ENCODE measurements around the gene ATP6V1D.

ATP6V1D gene

DNA sequence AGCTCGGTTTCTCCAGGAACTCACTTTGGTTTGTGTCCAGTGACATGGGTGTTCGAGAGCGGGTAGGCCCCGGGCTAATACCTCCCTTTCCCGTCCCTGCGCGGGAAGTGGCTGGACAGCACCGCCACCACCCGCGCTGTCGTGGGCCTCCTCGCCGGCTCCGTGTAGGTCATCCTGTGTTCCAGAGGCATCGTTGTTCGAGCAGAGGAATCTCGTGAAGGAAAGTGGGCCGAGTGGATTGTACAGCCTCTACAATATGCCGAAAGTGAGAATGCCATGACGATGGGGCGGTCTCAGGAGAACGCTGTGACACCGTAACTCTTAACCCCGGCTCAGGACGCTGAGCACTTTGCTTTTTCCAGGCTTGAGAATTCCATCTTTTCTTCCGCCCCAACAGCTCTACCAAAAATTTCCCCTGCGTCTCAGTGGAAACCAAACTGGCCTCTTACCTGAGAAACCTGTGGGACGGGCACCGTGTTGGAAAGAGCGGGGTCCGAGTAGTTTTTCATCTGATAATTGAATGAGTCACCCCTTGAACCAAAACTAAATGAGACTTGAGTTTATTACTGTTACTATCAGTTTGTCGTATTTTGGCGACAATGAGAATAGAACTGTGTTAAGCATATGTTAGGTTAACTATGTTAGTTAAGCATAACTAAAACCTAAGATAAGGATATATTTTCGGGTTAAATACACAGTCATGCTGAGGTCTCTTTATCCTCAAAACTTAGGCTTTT lies 1.0 kb upstream of the ATP6V1D start:
- TF ChIP-seq, protein P1, sequence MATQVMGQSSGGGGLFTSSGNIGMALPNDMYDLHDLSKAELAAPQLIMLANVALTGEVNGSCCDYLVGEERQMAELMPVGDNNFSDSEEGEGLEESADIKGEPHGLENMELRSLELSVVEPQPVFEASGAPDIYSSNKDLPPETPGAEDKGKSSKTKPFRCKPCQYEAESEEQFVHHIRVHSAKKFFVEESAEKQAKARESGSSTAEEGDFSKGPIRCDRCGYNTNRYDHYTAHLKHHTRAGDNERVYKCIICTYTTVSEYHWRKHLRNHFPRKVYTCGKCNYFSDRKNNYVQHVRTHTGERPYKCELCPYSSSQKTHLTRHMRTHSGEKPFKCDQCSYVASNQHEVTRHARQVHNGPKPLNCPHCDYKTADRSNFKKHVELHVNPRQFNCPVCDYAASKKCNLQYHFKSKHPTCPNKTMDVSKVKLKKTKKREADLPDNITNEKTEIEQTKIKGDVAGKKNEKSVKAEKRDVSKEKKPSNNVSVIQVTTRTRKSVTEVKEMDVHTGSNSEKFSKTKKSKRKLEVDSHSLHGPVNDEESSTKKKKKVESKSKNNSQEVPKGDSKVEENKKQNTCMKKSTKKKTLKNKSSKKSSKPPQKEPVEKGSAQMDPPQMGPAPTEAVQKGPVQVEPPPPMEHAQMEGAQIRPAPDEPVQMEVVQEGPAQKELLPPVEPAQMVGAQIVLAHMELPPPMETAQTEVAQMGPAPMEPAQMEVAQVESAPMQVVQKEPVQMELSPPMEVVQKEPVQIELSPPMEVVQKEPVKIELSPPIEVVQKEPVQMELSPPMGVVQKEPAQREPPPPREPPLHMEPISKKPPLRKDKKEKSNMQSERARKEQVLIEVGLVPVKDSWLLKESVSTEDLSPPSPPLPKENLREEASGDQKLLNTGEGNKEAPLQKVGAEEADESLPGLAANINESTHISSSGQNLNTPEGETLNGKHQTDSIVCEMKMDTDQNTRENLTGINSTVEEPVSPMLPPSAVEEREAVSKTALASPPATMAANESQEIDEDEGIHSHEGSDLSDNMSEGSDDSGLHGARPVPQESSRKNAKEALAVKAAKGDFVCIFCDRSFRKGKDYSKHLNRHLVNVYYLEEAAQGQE (IDR thresholded peaks at IDR 0.05; ENCODE audit: insufficient read depth in 1 of 2, low read depth in 2 of 2, low read length in 2 of 2) = no peak
- TF ChIP-seq POLR2AphosphoS5 (IDR thresholded peaks at IDR 0.05; ENCODE audit: low read depth, low read length) = 0 out of 2 replicates have a peak, but pooled peaks have one; percentile 10

DNA sequence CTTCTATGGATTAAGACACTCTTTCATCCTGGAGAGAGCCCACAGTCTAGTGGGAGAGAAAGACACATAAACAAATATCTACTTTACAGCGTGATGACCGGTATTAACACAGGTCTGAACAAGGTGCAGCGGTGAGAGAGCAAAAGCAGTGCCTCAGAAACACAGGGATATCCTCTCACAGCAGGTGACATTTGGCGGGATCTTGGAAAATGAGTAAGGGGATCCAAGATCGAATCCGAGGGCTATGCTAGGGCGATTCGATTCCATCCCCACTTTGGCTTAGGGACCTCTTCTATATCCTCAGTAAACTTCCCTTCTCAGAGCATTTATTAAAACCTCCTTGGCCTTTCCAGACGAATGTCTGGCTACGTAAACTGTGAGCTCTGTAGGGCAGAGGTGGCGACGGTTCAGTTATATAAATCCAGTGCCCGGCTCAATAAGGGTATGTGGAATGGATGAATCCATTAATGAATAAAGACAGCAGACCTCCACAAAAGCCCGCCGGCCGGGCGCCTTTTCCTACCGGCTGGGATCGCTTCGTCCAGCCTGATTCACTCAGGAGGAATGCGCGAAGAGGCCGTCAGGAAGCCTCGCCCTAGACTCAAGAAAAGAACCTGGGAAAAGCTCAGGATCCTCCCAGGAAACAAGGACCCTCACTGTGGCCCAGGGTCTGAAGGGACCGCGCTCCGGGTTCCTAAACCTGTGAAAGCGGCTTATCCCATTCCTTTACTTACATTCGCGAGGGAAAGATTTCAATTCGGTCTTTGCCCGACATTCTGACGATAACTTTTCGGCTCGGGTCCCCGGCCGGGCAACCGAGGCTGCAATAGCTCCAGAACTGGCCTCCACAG lies 455 bp downstream of the ATP6V1D start:
- TF ChIP-seq, protein P1 (IDR thresholded peaks at IDR 0.05; ENCODE audit: insufficient read depth in 1 of 2, low read depth in 2 of 2, low read length in 2 of 2) = no peak

DNA sequence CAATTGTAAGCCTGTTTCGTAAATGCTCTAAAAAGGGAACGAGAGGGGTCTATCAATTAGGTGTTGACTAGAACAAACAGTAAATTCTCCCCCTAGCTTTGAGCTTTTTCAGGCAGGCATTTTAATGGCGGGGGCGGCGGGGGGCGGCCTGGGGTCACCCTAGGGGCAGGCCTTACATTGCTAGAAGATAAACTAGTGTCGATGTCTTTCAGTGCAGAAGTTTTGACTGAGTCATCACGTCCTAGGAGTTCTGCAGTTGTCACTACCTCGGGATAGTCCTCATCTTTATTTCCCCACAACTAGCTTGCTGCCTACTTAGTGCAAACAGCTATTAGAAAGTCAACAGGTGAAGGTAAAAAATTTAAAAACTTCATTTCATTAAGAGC lies 1.6 kb downstream of the ATP6V1D start:
- no peak for TF ChIP-seq FOXP2 (optimal IDR thresholded peaks at IDR 0.05; ENCODE audit: borderline replicate concordance, extremely low read depth, extremely low read length, insufficient read depth)
- TF ChIP-seq TAF1 (IDR thresholded peaks at IDR 0.05; ENCODE audit: borderline replicate concordance, insufficient read depth, low read length) = no peak
- TF ChIP-seq POLR2AphosphoS5 (IDR thresholded peaks at IDR 0.05; ENCODE audit: low read depth, low read length) = no peak

GRCh38 chr14:67357186-67357968 lies 2.2 kb downstream of the ATP6V1D start:
- TF ChIP-seq POLR2AphosphoS5 (IDR thresholded peaks at IDR 0.05; ENCODE audit: low read depth, low read length) (no peak), FOXP2 (optimal IDR thresholded peaks at IDR 0.05; ENCODE audit: borderline replicate concordance, extremely low read depth, extremely low read length, insufficient read depth) (no peak), SIN3A (IDR thresholded peaks at IDR 0.05; ENCODE audit: borderline replicate concordance, insufficient read depth, low read length) (no peak), TAF1 (IDR thresholded peaks at IDR 0.05; ENCODE audit: borderline replicate concordance, insufficient read depth, low read length) (no peak)
- TF ChIP-seq, protein P1 (IDR thresholded peaks at IDR 0.05; ENCODE audit: insufficient read depth in 1 of 2, low read depth in 2 of 2, low read length in 2 of 2) = no peak

DNA sequence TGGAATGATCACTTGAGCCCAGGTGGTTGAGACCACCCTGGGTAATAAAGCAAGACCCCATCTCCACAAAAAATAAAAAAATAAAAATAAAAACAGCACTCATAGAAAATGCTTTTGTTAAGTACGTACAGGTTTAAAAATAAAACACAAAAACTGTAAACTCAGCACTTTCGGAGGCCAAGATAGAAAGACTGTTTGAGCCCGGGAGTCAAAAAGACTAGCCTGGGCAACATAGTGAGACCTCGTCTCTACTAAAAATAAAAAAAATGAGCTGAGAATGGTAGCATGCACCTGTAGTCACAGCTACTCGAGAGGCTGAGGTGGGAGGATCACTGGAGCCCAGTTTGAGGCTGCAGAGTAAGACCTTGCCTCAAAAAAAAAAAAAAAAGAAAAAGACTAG lies 7.5 kb downstream of the ATP6V1D start:
- TF ChIP-seq, protein P1 (IDR thresholded peaks at IDR 0.05; ENCODE audit: insufficient read depth in 1 of 2, low read depth in 2 of 2, low read length in 2 of 2) = no peak
- TF ChIP-seq SIN3A (IDR thresholded peaks at IDR 0.05; ENCODE audit: borderline replicate concordance, insufficient read depth, low read length) (no peak), POLR2AphosphoS5 (IDR thresholded peaks at IDR 0.05; ENCODE audit: low read depth, low read length) (no peak)

Measured in PFSK-1 (cell line).